Right kidney (tissue), 1 donor: ENCODE measurements around the gene PDAP1.
"Not testable (repeated sequence)": the region's sequence is repeated elsewhere in the genome, so short reads cannot be mapped to it uniquely, and the experiment has no call there.

Experiments used
- DNase-seq: peaks from one replicate; pipeline ENCODE4 v3.0.0-alpha.2; 2016

The PDAP1 gene

GRCh38 chr7:99350641-99351040 lies 57.8 kb downstream of the PDAP1 start:
- DNase-seq: not testable (repeated sequence)
